Smooth muscle cell (in vitro differentiated cells): Measurements from ENCODE around the gene TBC1D10A. TPM values are rescaled to one million over a fixed set of nuclear protein-coding genes. Genes with fewer than 3 reads are reported as not detected.

ENCODE experiments used
- DNase-seq: peaks from one replicate; lab custom pipeline; 2025; ENCODE audit not compliant: unreplicated experiment; lab: John Stamatoyannopoulos, UW
- H2AFZ ChIP-seq: fragments of 200-600 bp; sonication (generic); 2 replicates; pipeline ENCODE4 v1.6.0; 2016; ENCODE audit warnings: antibody characterized with exemption, low read depth, mild to moderate bottlenecking
- H3F3A ChIP-seq: fragments of 200-600 bp; sonication (generic); 2 replicates; pipeline ENCODE4 v1.6.0; 2017; ENCODE audit warnings: antibody characterized with exemption, low read depth
- H3K27ac ChIP-seq: fragments of 200-600 bp; sonication (generic); 2 replicates; pipeline ENCODE4 v1.5.1; 2016; ENCODE audit warnings: low read depth, mild to moderate bottlenecking
- H3K27me3 ChIP-seq: fragments of 200-600 bp; sonication (generic); 2 replicates; pipeline ENCODE4 v1.6.1; 2016; ENCODE audit warnings: low read depth, mild to moderate bottlenecking
- H3K36me3 ChIP-seq: fragments of 200-600 bp; sonication (generic); 2 replicates; pipeline ENCODE4 v1.5.1; 2016; ENCODE audit warnings: low read depth
- H3K4me1 ChIP-seq: fragments of 200-600 bp; sonication (generic); 2 replicates; pipeline ENCODE4 v1.5.1; 2016; ENCODE audit warnings: low read depth
- H3K4me2 ChIP-seq: fragments of 200-600 bp; sonication (generic); 2 replicates; pipeline ENCODE4 v1.6.0; 2016; ENCODE audit warnings: mild to moderate bottlenecking
- H3K4me3 ChIP-seq: fragments of 200-600 bp; sonication (generic); 2 replicates; pipeline ENCODE4 v1.5.1; 2016; ENCODE audit warnings: mild to moderate bottlenecking
- H3K79me2 ChIP-seq: fragments of 200-600 bp; sonication (generic); 2 replicates; pipeline ENCODE4 v1.6.0; 2016; ENCODE audit warnings: low read depth, mild to moderate bottlenecking
- H3K9ac ChIP-seq: fragments of 200-600 bp; sonication (generic); 2 replicates; pipeline ENCODE4 v1.6.0; 2016; ENCODE audit warnings: low read depth
- H3K9me3 ChIP-seq: fragments of 200-600 bp; sonication (generic); replicated peaks from 2 replicates; pipeline ENCODE4 v1.5.1; 2016; ENCODE audit warnings: low read depth
- H4K20me1 ChIP-seq: fragments of 200-600 bp; sonication (generic); 2 replicates; pipeline ENCODE4 v1.6.0; 2016; ENCODE audit warnings: low read depth
- WGBS: methylation state at CpG from one replicate; pipeline ENCODE4 v1.1.7; 2016; ENCODE audit warnings: low lambda C conversion rate; 5-methylcytosine and 5-hydroxymethylcytosine counted together
- polyA plus RNA-seq: library from polyadenylated mRNA; unstranded; fragments of >200 nt; fragmentation: Nextera tagmentation; extraction: Ambion mirVana; gene quantifications from 2 replicates; pipeline ENCODE4 v1.2.1, GENCODE V29; 2016
- total RNA-seq: library from RNA; depleted of rRNA; stranded (reverse); fragments of >200 nt; gene quantifications from 2 replicates; pipeline ENCODE4 v1.2.3, GENCODE V29; 2014
- TF ChIP-seq, protein P1 (sequence below): fragments of 200-600 bp; sonication (generic); IDR thresholded peaks from 2 replicates; pipeline ENCODE4 v1.5.1; 2017; ENCODE audit warnings: borderline replicate concordance, mild to moderate bottlenecking, antibody characterized with exemption; ENCODE audit not compliant: insufficient read depth, poor library complexity, severe bottlenecking

The TBC1D10A gene
- total and polyA plus RNA-seq, 2 experiments from 2014 or later, result 16.8 to 51.1 TPM

DNA sequence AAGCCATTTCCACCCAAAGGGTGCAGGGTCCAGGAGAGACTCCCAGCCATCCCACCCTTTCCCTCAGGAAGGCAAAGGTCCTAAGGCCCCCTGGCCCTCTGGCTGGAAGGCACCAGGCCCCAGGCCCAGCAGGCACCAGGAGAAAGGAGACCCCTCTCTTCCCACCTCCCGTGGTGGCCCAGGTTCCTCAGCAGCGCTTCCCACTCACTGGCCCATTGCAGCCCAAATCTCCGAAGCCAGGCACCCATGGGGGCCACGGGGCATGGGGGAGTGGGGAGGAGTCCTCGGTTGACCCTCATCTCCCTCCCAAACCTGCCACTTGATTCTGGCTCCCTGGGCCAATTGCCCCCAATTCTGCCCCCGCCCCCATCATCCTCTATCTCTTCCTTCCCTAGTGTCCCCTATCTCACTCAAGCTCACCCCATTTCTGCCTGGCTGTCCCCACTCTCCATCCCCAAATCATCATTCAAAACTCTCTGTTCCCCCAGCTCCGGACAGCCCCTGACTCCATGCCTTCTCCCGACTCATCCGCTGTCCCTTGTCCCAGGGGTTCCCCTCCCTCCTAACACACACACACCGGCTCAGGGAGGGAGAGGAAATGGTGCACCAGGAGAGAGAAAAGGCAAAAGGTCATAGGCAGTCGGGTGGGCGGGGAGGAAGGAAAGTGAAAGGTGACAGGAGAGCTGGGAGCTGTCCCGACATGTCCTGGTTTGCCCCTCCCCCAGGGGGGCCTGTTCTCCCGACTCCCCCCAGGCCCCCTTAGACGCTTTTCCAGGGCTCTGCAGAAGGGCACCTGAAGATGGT lies 81.4 kb downstream of the TBC1D10A start:
- H2AFZ ChIP-seq, result no peak overlapping the region
- peaks cover 42% of the 10 kb centered on the region for H3K79me2 ChIP-seq

DNA sequence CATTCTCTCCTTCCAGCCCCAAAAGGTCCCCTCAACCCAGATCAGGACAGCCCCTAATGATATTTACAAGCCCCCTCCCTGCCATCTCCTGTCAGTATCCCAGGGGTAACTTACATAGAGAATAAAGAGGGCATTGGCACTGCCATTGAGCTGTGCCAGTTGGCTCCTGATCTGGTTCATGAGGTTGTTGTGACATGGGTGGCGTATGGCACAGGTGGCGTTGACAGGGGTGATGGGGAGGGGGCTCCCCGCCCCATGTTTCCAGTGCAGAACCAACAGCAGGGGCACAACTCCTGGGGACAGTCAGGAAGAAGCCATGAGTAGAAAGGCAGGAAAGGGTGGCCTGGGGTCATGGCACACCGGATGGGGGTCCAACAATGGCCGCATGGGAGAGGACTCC lies 82.1 kb downstream of the TBC1D10A start:
- no peaks in the 10 kb centered on the region for H4K20me1 ChIP-seq
- H3K4me2 ChIP-seq, result peak overlapping the region; percentile 97
- no peaks in the 10 kb centered on the region for H3K36me3 ChIP-seq
- no peaks in the 10 kb centered on the region for H3K9me3 ChIP-seq
- no peak overlapping the region for H2AFZ ChIP-seq
- H3K9ac ChIP-seq, result no peak overlapping the region
- H3K27ac ChIP-seq, result no peak overlapping the region
- peak overlapping the region; percentile 85 for H3K4me3 ChIP-seq
- WGBS, result 98% methylated on average over 5 of the region's 5 CpGs
- TF ChIP-seq, protein P1, sequence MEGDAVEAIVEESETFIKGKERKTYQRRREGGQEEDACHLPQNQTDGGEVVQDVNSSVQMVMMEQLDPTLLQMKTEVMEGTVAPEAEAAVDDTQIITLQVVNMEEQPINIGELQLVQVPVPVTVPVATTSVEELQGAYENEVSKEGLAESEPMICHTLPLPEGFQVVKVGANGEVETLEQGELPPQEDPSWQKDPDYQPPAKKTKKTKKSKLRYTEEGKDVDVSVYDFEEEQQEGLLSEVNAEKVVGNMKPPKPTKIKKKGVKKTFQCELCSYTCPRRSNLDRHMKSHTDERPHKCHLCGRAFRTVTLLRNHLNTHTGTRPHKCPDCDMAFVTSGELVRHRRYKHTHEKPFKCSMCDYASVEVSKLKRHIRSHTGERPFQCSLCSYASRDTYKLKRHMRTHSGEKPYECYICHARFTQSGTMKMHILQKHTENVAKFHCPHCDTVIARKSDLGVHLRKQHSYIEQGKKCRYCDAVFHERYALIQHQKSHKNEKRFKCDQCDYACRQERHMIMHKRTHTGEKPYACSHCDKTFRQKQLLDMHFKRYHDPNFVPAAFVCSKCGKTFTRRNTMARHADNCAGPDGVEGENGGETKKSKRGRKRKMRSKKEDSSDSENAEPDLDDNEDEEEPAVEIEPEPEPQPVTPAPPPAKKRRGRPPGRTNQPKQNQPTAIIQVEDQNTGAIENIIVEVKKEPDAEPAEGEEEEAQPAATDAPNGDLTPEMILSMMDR, result no peak
- H3K79me2 ChIP-seq, result peaks cover 42% of the 10 kb centered on the region
- H3F3A ChIP-seq, result peaks cover 15% of the 10 kb centered on the region
- DNase-seq, result no peak
- no peaks in the 10 kb centered on the region for H3K27me3 ChIP-seq
- peaks cover 10% of the 10 kb centered on the region for H3K4me1 ChIP-seq

More for the DNA sequence above, 81.4 kb downstream of the TBC1D10A start:
- DNase-seq, result no peak
- Histone ChIP-seq H3K4me1 (peaks cover 10% of the 10 kb centered on the region), H3K4me3 (peak overlapping the region; percentile 85), H3K4me2 (peak overlapping the region; percentile 97), H3K27ac (peak overlapping the region; percentile 79), H3K27me3 (no peaks in the 10 kb centered on the region), H3F3A (peaks cover 19% of the 10 kb centered on the region), H4K20me1 (no peaks in the 10 kb centered on the region), H3K36me3 (no peaks in the 10 kb centered on the region), H3K9me3 (no peaks in the 10 kb centered on the region), H3K9ac (peak overlapping the region; percentile 84)
- TF ChIP-seq, protein P1, result no peak
- WGBS, result 45% methylated on average over 15 of the region's 15 CpGs

DNA sequence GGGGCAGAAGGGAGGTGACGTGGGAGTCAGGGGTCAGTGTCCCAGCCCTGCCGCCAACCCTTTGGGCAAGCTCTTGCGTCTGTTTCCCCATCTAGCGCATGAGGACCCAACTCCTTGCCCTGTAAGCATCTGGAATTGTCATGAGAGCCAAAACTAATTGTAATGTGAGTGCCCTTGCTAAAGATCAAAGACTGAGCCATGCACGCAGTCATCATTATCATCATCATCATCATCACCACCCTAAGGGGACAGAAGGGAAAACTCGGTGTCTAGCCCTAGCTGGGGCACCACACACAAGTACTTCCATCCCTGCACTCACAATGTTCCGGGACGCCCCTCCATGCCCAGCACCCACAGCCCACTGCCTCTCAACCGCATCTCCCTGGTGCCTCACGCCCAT lies 82.7 kb downstream of the TBC1D10A start:
- Histone ChIP-seq H2AFZ (no peak overlapping the region), H3K9ac (no peak overlapping the region), H3K4me3 (no peak overlapping the region), H3F3A (peaks cover 18% of the 10 kb centered on the region), H3K9me3 (no peaks in the 10 kb centered on the region), H4K20me1 (no peaks in the 10 kb centered on the region), H3K4me2 (peak overlapping the region; percentile 97), H3K27me3 (no peaks in the 10 kb centered on the region), H3K36me3 (no peaks in the 10 kb centered on the region), H3K27ac (no peak overlapping the region), H3K79me2 (peaks cover 42% of the 10 kb centered on the region), H3K4me1 (peaks cover 10% of the 10 kb centered on the region)
- DNase-seq, result no peak
- WGBS, result 96% methylated on average over 10 of the region's 10 CpGs
- TF ChIP-seq, protein P1, result no peak
